Activated CD8-positive, alpha-beta T cell treated with anti-CD3 and anti-CD28 coated beads for 36 hours (primary cell): ENCODE measurements around the gene CAMK1D. TPM values are rescaled to one million over a fixed set of nuclear protein-coding genes. Genes with fewer than 3 reads are reported as not detected.

Experiments used
- ATAC-seq: fragments of 200-7000 bp; cut with Tn5 transposase; one replicate; pipeline ENCODE4 v1.10.0; 2021; ENCODE audit warnings: mild to moderate bottlenecking, moderate library complexity
- CTCF ChIA-PET: fragments of 350-600 bp; sonication (Branson Sonifier 250); formaldehyde crosslinking; loops from one replicate; lab custom pipeline; 2021; ENCODE audit warnings: antibody characterized with exemption; lab: Charles Lee
- POLR2A ChIA-PET: fragments of 350-600 bp; sonication (Branson Sonifier 250); formaldehyde crosslinking; loops from one replicate; lab custom pipeline; 2021; ENCODE audit warnings: antibody characterized with exemption; lab: Charles Lee
- DNase-seq: peaks from one replicate; pipeline ENCODE4 v3.0.0-alpha.2; 2020
- H3K27ac Mint-ChIP-seq: one replicate; pipeline ENCODE4 v1.8.0; 2021; ENCODE audit warnings: mild to moderate bottlenecking, mixed read lengths
- H3K27me3 Mint-ChIP-seq: one replicate; pipeline ENCODE4 v1.8.0; 2021; ENCODE audit warnings: mixed read lengths
- H3K36me3 Mint-ChIP-seq: one replicate; pipeline ENCODE4 v1.8.0; 2021; ENCODE audit warnings: low read depth, mixed read lengths
- H3K4me1 Mint-ChIP-seq: one replicate; pipeline ENCODE4 v1.8.0; 2021; ENCODE audit warnings: low read depth, mixed read lengths
- H3K4me3 Mint-ChIP-seq: one replicate; pipeline ENCODE4 v1.8.0; 2021; ENCODE audit warnings: mild to moderate bottlenecking, moderate library complexity, mixed read lengths
- H3K9me3 Mint-ChIP-seq: one replicate; pipeline ENCODE4 v1.8.0; 2021; ENCODE audit warnings: mixed read lengths
- intact Hi-C: fragments of 100-400 bp; cut with micrococcal nuclease; formaldehyde crosslinking; loops from one replicate; pipeline ENCODE4 v1.10.0; 2022
- total RNA-seq, 2 experiments: library from RNA; stranded (reverse); gene quantifications; one replicate each; pipeline ENCODE4 v1.2.3, GENCODE V29; 2021
- TF ChIP-seq, protein P1 (sequence below): fragments of 200-600 bp; IDR thresholded peaks from one replicate; pipeline ENCODE4 v1.8.0; 2022; ENCODE audit warnings: antibody characterized with exemption, mild to moderate bottlenecking

The CAMK1D gene
- total RNA-seq, 2 experiments from 2014 or later, result 13.8 TPM

DNA sequence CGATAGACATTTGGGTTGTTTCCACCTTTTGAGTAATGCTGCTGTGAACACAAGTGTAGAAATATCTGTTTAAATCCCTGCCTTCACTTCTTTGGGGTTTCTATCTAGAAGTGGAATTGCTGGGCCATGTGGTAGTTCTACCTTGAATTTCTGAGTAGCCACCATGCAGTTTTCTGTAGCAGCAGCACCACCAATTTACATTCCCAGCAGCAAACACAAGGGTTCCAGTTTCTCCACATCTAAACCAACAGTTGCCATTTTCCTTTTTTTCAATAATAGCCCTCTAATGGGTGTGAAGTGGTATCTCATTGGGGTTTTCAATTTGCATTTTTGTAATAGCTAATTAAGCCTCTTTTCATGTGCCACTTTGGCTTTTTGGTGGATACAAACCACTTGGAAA, 442.4 kb downstream of the CAMK1D start:
- ChIA-PET CTCF (no interaction called here), POLR2A (no interaction called here)
- TF ChIP-seq, protein P1, sequence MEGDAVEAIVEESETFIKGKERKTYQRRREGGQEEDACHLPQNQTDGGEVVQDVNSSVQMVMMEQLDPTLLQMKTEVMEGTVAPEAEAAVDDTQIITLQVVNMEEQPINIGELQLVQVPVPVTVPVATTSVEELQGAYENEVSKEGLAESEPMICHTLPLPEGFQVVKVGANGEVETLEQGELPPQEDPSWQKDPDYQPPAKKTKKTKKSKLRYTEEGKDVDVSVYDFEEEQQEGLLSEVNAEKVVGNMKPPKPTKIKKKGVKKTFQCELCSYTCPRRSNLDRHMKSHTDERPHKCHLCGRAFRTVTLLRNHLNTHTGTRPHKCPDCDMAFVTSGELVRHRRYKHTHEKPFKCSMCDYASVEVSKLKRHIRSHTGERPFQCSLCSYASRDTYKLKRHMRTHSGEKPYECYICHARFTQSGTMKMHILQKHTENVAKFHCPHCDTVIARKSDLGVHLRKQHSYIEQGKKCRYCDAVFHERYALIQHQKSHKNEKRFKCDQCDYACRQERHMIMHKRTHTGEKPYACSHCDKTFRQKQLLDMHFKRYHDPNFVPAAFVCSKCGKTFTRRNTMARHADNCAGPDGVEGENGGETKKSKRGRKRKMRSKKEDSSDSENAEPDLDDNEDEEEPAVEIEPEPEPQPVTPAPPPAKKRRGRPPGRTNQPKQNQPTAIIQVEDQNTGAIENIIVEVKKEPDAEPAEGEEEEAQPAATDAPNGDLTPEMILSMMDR, result no peak
- no peaks in the 10 kb centered on the region for H3K27me3 Mint-ChIP-seq
- no peak overlapping the region for H3K27ac Mint-ChIP-seq
- no peak overlapping the region for H3K4me3 Mint-ChIP-seq
- no peaks in the 10 kb centered on the region for H3K9me3 Mint-ChIP-seq
- intact Hi-C loops, result no loop called here
- peaks cover 1% of the 10 kb centered on the region for H3K36me3 Mint-ChIP-seq
- no peaks in the 10 kb centered on the region for H3K4me1 Mint-ChIP-seq
- ATAC-seq (no peak), DNase-seq (no peak)

- no peak for DNase-seq
- no peaks in the 10 kb centered on the region for H3K4me1 Mint-ChIP-seq
- no peaks in the 10 kb centered on the region for H3K27me3 Mint-ChIP-seq
- no peak overlapping the region for H3K27ac Mint-ChIP-seq
- no peak for ATAC-seq
- ChIA-PET POLR2A (no interaction called here), CTCF (interaction anchor here (1.2 to 2.3 kb wide), 2 partner anchors 9 to 11 kb away, joined by 3 to 7 read pairs; no protein-coding TSS in a partner anchor)
- H3K4me3 Mint-ChIP-seq, result no peak overlapping the region
- intact Hi-C loops, result no loop called here
- H3K36me3 Mint-ChIP-seq, result peaks cover 1% of the 10 kb centered on the region
- H3K9me3 Mint-ChIP-seq, result no peaks in the 10 kb centered on the region
- TF ChIP-seq, protein P1, result no peak
Observed at GRCh38 chr10:12792889-12793556, 443.7 kb downstream of the CAMK1D start.

DNA sequence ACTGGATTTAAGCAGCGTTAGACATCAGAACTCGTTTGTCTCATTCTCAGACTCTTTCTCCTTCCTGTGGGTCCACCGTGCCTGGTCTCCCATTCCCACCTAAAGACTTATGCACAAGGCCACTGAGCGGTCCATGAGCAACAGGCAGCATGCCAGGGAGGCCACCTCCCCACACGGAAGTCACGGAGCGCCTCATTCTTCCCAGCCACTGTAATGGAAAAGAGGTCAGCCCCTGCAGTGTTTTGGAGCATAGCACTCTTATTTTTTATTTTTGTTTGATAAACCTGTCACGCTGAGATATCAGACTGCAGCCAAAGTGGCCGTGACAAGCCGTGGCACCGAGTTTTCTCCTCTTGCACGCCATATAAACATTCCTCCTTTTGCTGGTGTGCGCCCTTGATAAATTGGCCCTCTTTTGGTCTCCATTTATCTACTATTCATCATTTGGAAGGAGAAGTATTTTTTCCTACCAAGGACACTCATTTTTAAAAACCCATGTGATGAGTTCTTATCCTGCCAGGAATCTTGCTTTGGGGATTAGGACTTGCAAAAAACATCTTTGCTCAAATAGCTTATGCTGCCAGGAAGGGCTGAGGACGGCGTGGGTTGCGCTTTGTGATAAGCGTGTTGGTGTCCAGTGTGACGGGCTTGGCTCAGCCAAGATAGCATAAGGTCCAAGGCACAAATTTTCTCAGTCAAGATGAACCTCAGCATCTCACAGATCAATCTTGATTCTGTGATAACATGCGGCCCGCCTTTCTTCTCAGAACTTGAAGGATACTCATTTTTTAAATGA, 446.2 kb downstream of the CAMK1D start:
- H3K4me3 Mint-ChIP-seq, result no peak overlapping the region
- peaks cover 1% of the 10 kb centered on the region for H3K36me3 Mint-ChIP-seq
- H3K27me3 Mint-ChIP-seq, result no peaks in the 10 kb centered on the region
- intact Hi-C loops, result no loop called here
- TF ChIP-seq, protein P1, result no peak
- no peak for ATAC-seq
- ChIA-PET POLR2A (no interaction called here), CTCF (interaction anchor here (1.2 to 2.3 kb wide), 2 partner anchors 13 kb away, joined by 4 to 7 read pairs; no protein-coding TSS in a partner anchor)
- H3K27ac Mint-ChIP-seq, result no peak overlapping the region
- no peaks in the 10 kb centered on the region for H3K9me3 Mint-ChIP-seq
- DNase-seq, result no peak
- no peaks in the 10 kb centered on the region for H3K4me1 Mint-ChIP-seq

- Mint-ChIP-seq H3K4me3 (no peak overlapping the region), H3K27me3 (no peaks in the 10 kb centered on the region), H3K36me3 (peaks cover 3% of the 10 kb centered on the region), H3K27ac (no peak overlapping the region), H3K9me3 (no peaks in the 10 kb centered on the region), H3K4me1 (no peaks in the 10 kb centered on the region)
- TF ChIP-seq, protein P1, result no peak
- ChIA-PET POLR2A (no interaction called here), CTCF (interaction anchor here (1.2 kb wide), 1 partner anchor 14 kb away, joined by 4 read pairs; no protein-coding TSS in a partner anchor)
- ATAC-seq, result no peak
- no peak for DNase-seq
- intact Hi-C loops, result no loop called here
Observed at GRCh38 chr10:12796401-12797160, 447.2 kb downstream of the CAMK1D start.
